PC-9 (cell line): ENCODE data around the gene ABI2. TPM values are rescaled to one million over a fixed set of nuclear protein-coding genes. Genes with fewer than 3 reads are reported as not detected.

ENCODE experiments used
- BruUV-seq: library from RNA; stranded (reverse); fragments of 400-500 nt; replicated peaks from 2 replicates; lab custom pipeline; 2021; lab: Mats Ljungman, UMichigan
- CTCF ChIA-PET: fragments of 300-600 bp; sonication (Branson Sonifier 250); formaldehyde crosslinking; loops from one replicate; lab custom pipeline; 2022; ENCODE audit warnings: antibody characterized with exemption; lab: Charles Lee
- POLR2A ChIA-PET: fragments of 300-600 bp; sonication (Branson Sonifier 250); formaldehyde crosslinking; loops from one replicate; lab custom pipeline; 2022; ENCODE audit warnings: antibody characterized with exemption; ENCODE audit not compliant: unreplicated experiment; lab: Charles Lee
- DNase-seq, 2 experiments: peaks; one replicate each; pipeline versions ENCODE4 v3.0.0 to v3.0.0-alpha.2; 2015 to 2022; ENCODE audit warnings: mixed read lengths in 1 of 2
- H2AFZ ChIP-seq: fragments of 200-600 bp; sonication (generic); 2 replicates; pipeline ENCODE4 v1.8.1; 2017; ENCODE audit warnings: antibody characterized with exemption
- H3F3A ChIP-seq: fragments of 200-600 bp; sonication (generic); 2 replicates; pipeline ENCODE4 v1.8.1; 2017; ENCODE audit warnings: antibody characterized with exemption, mild to moderate bottlenecking, low read depth; ENCODE audit not compliant: insufficient read depth
- H3K27ac ChIP-seq: fragments of 200-600 bp; sonication (generic); 2 replicates; pipeline ENCODE4 v1.6.1; 2016; ENCODE audit warnings: mixed run types
- H3K27me3 ChIP-seq: fragments of 200-600 bp; sonication (generic); 2 replicates; pipeline ENCODE4 v1.6.1; 2016; ENCODE audit warnings: low read depth, mixed run types; ENCODE audit not compliant: insufficient read depth
- H3K36me3 ChIP-seq: fragments of 200-600 bp; sonication (generic); 2 replicates; pipeline ENCODE4 v1.6.1; 2016; ENCODE audit warnings: low read depth, mixed run types
- H3K4me1 ChIP-seq: fragments of 200-600 bp; sonication (generic); replicated peaks from 2 replicates; pipeline ENCODE4 v1.6.1; 2016; ENCODE audit warnings: mixed run types; ENCODE audit not compliant: insufficient read depth
- H3K4me2 ChIP-seq: fragments of 200-600 bp; sonication (generic); 2 replicates; pipeline ENCODE4 v1.6.1; 2017; ENCODE audit warnings: mixed run types
- H3K4me3 ChIP-seq: fragments of 200-600 bp; sonication (generic); 2 replicates; pipeline ENCODE4 v1.6.1; 2016; ENCODE audit warnings: mixed run types
- H3K79me2 ChIP-seq: fragments of 200-600 bp; sonication (generic); 2 replicates; pipeline ENCODE4 v1.6.1; 2017; ENCODE audit warnings: low read depth, mixed run types
- H3K9me2 ChIP-seq: fragments of 200-600 bp; sonication (generic); 2 replicates; pipeline ENCODE4 v1.8.1; 2017; ENCODE audit warnings: mild to moderate bottlenecking; ENCODE audit not compliant: insufficient read depth
- H3K9me3 ChIP-seq: fragments of 200-600 bp; sonication (generic); 2 replicates; pipeline ENCODE4 v1.8.1; 2016; ENCODE audit warnings: low read depth; ENCODE audit not compliant: insufficient read depth
- H4K20me1 ChIP-seq: fragments of 200-600 bp; sonication (generic); 2 replicates; pipeline ENCODE4 v1.8.1; 2017; ENCODE audit not compliant: insufficient read depth
- CTCF ChIP-seq: fragments of 200-600 bp; sonication (generic); conservative IDR thresholded peaks from 2 replicates; pipeline ENCODE4 v1.6.1; 2017; ENCODE audit warnings: mixed run types, antibody characterized with exemption, mild to moderate bottlenecking, moderate library complexity
- EZH2 ChIP-seq: fragments of 200-600 bp; sonication (generic); IDR thresholded peaks from 2 replicates; pipeline ENCODE4 v1.8.0; 2017; ENCODE audit warnings: antibody characterized with exemption, low read depth
- intact Hi-C: fragments of 100-400 bp; cut with micrococcal nuclease; formaldehyde crosslinking; loops from one replicate; pipeline ENCODE4 v1.10.0; 2022; ENCODE audit not compliant: unreplicated experiment
- total RNA-seq: library from RNA; stranded (reverse); gene quantifications from 2 replicates; pipeline ENCODE4 v1.2.3, GENCODE V29; 2021

ABI2 gene
- total RNA-seq, 1 experiment from 2014 or later, result 54.3 TPM

GRCh38 chr2:203360833-203361430 is 32.7 kb downstream of the ABI2 start:
- Histone ChIP-seq H3K79me2 (0 out of 2 replicates have a peak, but pooled peaks cover 4% of the 10 kb centered on the region), H4K20me1 (no peaks in the 10 kb centered on the region), H3K4me3 (no peak overlapping the region), H3K9me2 (no peaks in the 10 kb centered on the region), H3K36me3 (no peaks in the 10 kb centered on the region), H3F3A (no peaks in the 10 kb centered on the region), H3K27me3 (no peaks in the 10 kb centered on the region), H3K4me1 (no peaks in the 10 kb centered on the region), H3K9me3 (no peaks in the 10 kb centered on the region), H3K27ac (no peak overlapping the region), H2AFZ (no peak overlapping the region), H3K4me2 (no peak overlapping the region)
- no peak for TF ChIP-seq EZH2
- TF ChIP-seq CTCF, result no peak
- no TSS peak for BruUV-seq
- intact Hi-C loops, result no loop called here
- ChIA-PET POLR2A (no interaction called here), CTCF (no interaction called here)
- no peak for DNase-seq

GRCh38 chr2:203361495-203361894 is 33.3 kb downstream of the ABI2 start:
- no peaks in the 10 kb centered on the region for H3K4me1 ChIP-seq
- H3K27ac ChIP-seq, result no peak overlapping the region
- H3K9me3 ChIP-seq, result no peaks in the 10 kb centered on the region
- no peaks in the 10 kb centered on the region for H3K9me2 ChIP-seq
- no peaks in the 10 kb centered on the region for H3K36me3 ChIP-seq
- H4K20me1 ChIP-seq, result no peaks in the 10 kb centered on the region; the same call in 1 of the 2 replicates
- intact Hi-C loops, result no loop called here
- no peaks in the 10 kb centered on the region for H3K27me3 ChIP-seq
- CTCF ChIA-PET, result no interaction called here
- no peaks in the 10 kb centered on the region for H3F3A ChIP-seq
- H3K4me3 ChIP-seq, result no peak overlapping the region
- no TSS peak for BruUV-seq
- H2AFZ ChIP-seq, result no peak overlapping the region
- H3K4me2 ChIP-seq, result no peak overlapping the region
- POLR2A ChIA-PET, result no interaction called here
- DNase-seq, result no peak
- TF ChIP-seq EZH2 (no peak), CTCF (no peak)
- 0 out of 2 replicates have a peak, but pooled peaks cover 4% of the 10 kb centered on the region for H3K79me2 ChIP-seq

- ChIA-PET CTCF (no interaction called here), POLR2A (no interaction called here)
- H3K36me3 ChIP-seq, result no peaks in the 10 kb centered on the region
- no peak overlapping the region for H2AFZ ChIP-seq
- H3F3A ChIP-seq, result no peaks in the 10 kb centered on the region
- H3K27ac ChIP-seq, result no peak overlapping the region
- 0 out of 2 replicates have a peak, but pooled peaks cover 4% of the 10 kb centered on the region for H3K79me2 ChIP-seq
- no peaks in the 10 kb centered on the region for H3K9me3 ChIP-seq
- H4K20me1 ChIP-seq, result no peaks in the 10 kb centered on the region; the same call in none of the 2 replicates
- H3K4me1 ChIP-seq, result no peaks in the 10 kb centered on the region
- TF ChIP-seq EZH2 (no peak), CTCF (no peak)
- no peak overlapping the region for H3K4me3 ChIP-seq
- no peak overlapping the region for H3K4me2 ChIP-seq
- BruUV-seq, result no TSS peak
- no peaks in the 10 kb centered on the region for H3K27me3 ChIP-seq
- intact Hi-C loops, result no loop called here
- no peak for DNase-seq
- H3K9me2 ChIP-seq, result no peaks in the 10 kb centered on the region
These were observed 33.7 kb downstream of the ABI2 start for GRCh38 chr2:203361922-203362321.
